Fibroblast of skin of left biceps (primary cell): ENCODE measurements around the gene CLCA4.

ENCODE experiments used
- DNase-seq, 2 experiments: peaks; one replicate each; pipeline ENCODE4 v3.0.0-alpha.2; 2013; ENCODE audit warnings: low read depth in 2 of 2

The CLCA4 gene

GRCh38 chr1:86618358-86618757, 71.5 kb downstream of the CLCA4 start:
- no peak for DNase-seq

- no peak for DNase-seq
Measured at GRCh38 chr1:86619313-86619712, 72.4 kb downstream of the CLCA4 start.

DNA sequence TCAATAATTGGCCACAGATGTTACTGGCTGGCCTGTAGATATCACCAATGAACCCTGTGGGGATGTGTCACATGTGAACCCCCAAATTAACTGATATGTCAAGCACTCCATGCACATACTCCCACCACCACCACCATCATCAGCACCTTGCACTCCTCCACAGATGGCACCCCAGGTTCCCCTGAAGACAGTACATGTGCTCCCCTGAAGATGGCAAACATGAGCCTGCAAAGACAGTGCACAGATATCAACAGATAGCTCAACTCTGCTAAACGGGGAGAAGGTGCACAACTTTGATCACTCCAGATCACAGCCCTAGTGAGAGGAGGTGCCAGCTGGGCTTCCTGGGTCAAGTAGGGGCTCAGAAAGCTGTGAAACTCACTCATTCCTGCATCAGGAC, 74.4 kb downstream of the CLCA4 start:
- DNase-seq: no peak
